Duodenal mucosa (tissue), 2 donors: Measurements from ENCODE around the gene PPT2.
"Not testable (repeated sequence)": the region's sequence is repeated elsewhere in the genome, so short reads cannot be mapped to it uniquely, and the experiment has no call there.

Experiments used
- H3K27ac ChIP-seq: one replicate; pipeline ENCODE4 v1.7.0; 2013; ENCODE audit warnings: low read depth, low read length
- H3K27me3 ChIP-seq, 2 donors: one replicate each; pipeline ENCODE4 v1.7.0; 2013; ENCODE audit warnings: low read length in 2 of 2, control low read depth in 1 of 2; ENCODE audit not compliant: insufficient read depth in 2 of 2, control insufficient read depth in 1 of 2
- H3K36me3 ChIP-seq, 2 donors: one replicate each; pipeline ENCODE4 v1.7.0; 2013; ENCODE audit warnings: low read length in 2 of 2, control low read depth in 1 of 2; ENCODE audit not compliant: insufficient read depth in 2 of 2, control insufficient read depth in 1 of 2
- H3K4me1 ChIP-seq, 2 donors: one replicate each; pipeline ENCODE4 v1.7.0; 2013; ENCODE audit warnings: low read length in 2 of 2, control low read depth in 1 of 2; ENCODE audit not compliant: insufficient read depth in 2 of 2, control insufficient read depth in 1 of 2
- H3K4me3 ChIP-seq, 2 donors: one replicate each; pipeline ENCODE4 v1.7.0; 2013; ENCODE audit warnings: low read length in 2 of 2, low read depth in 1 of 2
- H3K9ac ChIP-seq, 2 donors: one replicate each; pipeline ENCODE4 v1.7.0; 2013; ENCODE audit warnings: low read length in 2 of 2, low read depth in 1 of 2
- H3K9me3 ChIP-seq, 2 donors: one replicate each; pipeline ENCODE4 v1.7.0; 2013; ENCODE audit warnings: low read length in 2 of 2, control low read depth in 1 of 2; ENCODE audit not compliant: control insufficient read depth in 1 of 2

PPT2 gene

GRCh38 chr6:32139590-32139989 is 14.4 kb upstream of the PPT2 start:
- H3K27ac ChIP-seq: no peak overlapping the region
- H3K36me3 ChIP-seq: no peaks in the 10 kb centered on the region
- H3K4me1 ChIP-seq: peaks cover 0 to 16% of the 10 kb centered on the region in 2 donors
- H3K4me3 ChIP-seq: no peak overlapping the region
- no peaks in the 10 kb centered on the region for H3K9me3 ChIP-seq
- no peaks in the 10 kb centered on the region for H3K27me3 ChIP-seq
- no peak overlapping the region for H3K9ac ChIP-seq

GRCh38 chr6:32140420-32141046 is 13.4 kb upstream of the PPT2 start:
- Histone ChIP-seq H3K9ac (no peak overlapping the region), H3K4me1 (peaks cover 0 to 16% of the 10 kb centered on the region in 2 donors), H3K4me3 (no peak overlapping the region), H3K27ac (no peak overlapping the region), H3K27me3 (no peaks in the 10 kb centered on the region), H3K36me3 (no peaks in the 10 kb centered on the region), H3K9me3 (no peaks in the 10 kb centered on the region)

- not testable (repeated sequence) for H3K27ac ChIP-seq
Measured at GRCh38 chr6:32144238-32144637, 9.7 kb upstream of the PPT2 start.

GRCh38 chr6:32146287-32146686 is 7.7 kb upstream of the PPT2 start:
- Histone ChIP-seq H3K9me3 (no peaks in the 10 kb centered on the region), H3K36me3 (no peaks in the 10 kb centered on the region), H3K9ac (no peak overlapping the region), H3K4me1 (peaks cover 0 to 15% of the 10 kb centered on the region in 2 donors), H3K4me3 (no peak overlapping the region), H3K27ac (no peak overlapping the region), H3K27me3 (no peaks in the 10 kb centered on the region)

More at GRCh38 chr6:32144238-32144637, 9.7 kb upstream of the PPT2 start:
- H3K4me1 ChIP-seq: peaks cover 0 to 16% of the 10 kb centered on the region in 2 donors
- H3K9me3 ChIP-seq, H3K9ac ChIP-seq, H3K27me3 ChIP-seq, H3K4me3 ChIP-seq, H3K36me3 ChIP-seq: not testable (repeated sequence)

- no peak overlapping the region for H3K9ac ChIP-seq
- peaks cover 0 to 11% of the 10 kb centered on the region in 2 donors for H3K4me1 ChIP-seq
- no peaks in the 10 kb centered on the region for H3K9me3 ChIP-seq
- H3K36me3 ChIP-seq: no peaks in the 10 kb centered on the region
- no peaks in the 10 kb centered on the region for H3K27me3 ChIP-seq
- H3K4me3 ChIP-seq: no peak overlapping the region
- H3K27ac ChIP-seq: no peak overlapping the region
Measured at GRCh38 chr6:32146687-32147086, 7.3 kb upstream of the PPT2 start.

GRCh38 chr6:32147401-32148132 is 6.4 kb upstream of the PPT2 start:
- H3K36me3 ChIP-seq: no peaks in the 10 kb centered on the region
- H3K27ac ChIP-seq: no peak overlapping the region
- H3K4me1 ChIP-seq: peaks cover 6 to 10% of the 10 kb centered on the region in 2 donors
- H3K9me3 ChIP-seq: no peaks in the 10 kb centered on the region
- no peak overlapping the region for H3K4me3 ChIP-seq
- H3K27me3 ChIP-seq: no peaks in the 10 kb centered on the region
- no peak overlapping the region for H3K9ac ChIP-seq

GRCh38 chr6:32148289-32149091 is 5.5 kb upstream of the PPT2 start:
- H3K4me3 ChIP-seq: peak overlapping the region; percentile 66 to 67

GRCh38 chr6:32149092-32149755 is 4.7 kb upstream of the PPT2 start:
- Histone ChIP-seq H3K4me3 (peak overlapping the region; percentile 66 to 67), H3K9ac (no peak overlapping the region), H3K9me3 (no peaks in the 10 kb centered on the region), H3K27me3 (no peaks in the 10 kb centered on the region), H3K4me1 (peaks cover 12 to 16% of the 10 kb centered on the region in 2 donors), H3K36me3 (no peaks in the 10 kb centered on the region), H3K27ac (no peak overlapping the region)

More at GRCh38 chr6:32148289-32149091, 5.5 kb upstream of the PPT2 start:
- Histone ChIP-seq H3K27ac (no peak overlapping the region), H3K4me1 (peaks cover 12 to 19% of the 10 kb centered on the region in 2 donors), H3K36me3 (no peaks in the 10 kb centered on the region), H3K9ac (peak overlapping the region; percentile 54 to 60), H3K9me3 (no peaks in the 10 kb centered on the region), H3K27me3 (no peaks in the 10 kb centered on the region)

GRCh38 chr6:32149932-32150870 is 3.7 kb upstream of the PPT2 start:
- peaks cover 16 to 25% of the 10 kb centered on the region in 2 donors for H3K4me1 ChIP-seq
- H3K27me3 ChIP-seq: no peaks in the 10 kb centered on the region
- H3K27ac ChIP-seq: no peak overlapping the region
- H3K9me3 ChIP-seq: no peaks in the 10 kb centered on the region
- no peaks in the 10 kb centered on the region for H3K36me3 ChIP-seq
- no peak overlapping the region for H3K9ac ChIP-seq
- H3K4me3 ChIP-seq: no peak overlapping the region
